Tibial nerve (tissue), 3 donors: ENCODE results near the gene DAAM2.

Experiments
- POLR2A ChIP-seq, 2 donors: fragments of 450-650 bp; IDR thresholded peaks; one replicate each; pipeline ENCODE4 v1.6.1; 2017; ENCODE audit warnings: antibody characterized with exemption in 2 of 2, mild to moderate bottlenecking in 2 of 2, moderate library complexity in 2 of 2
- TF ChIP-seq, protein P1 (sequence below), 5 experiments: fragments of 200-600 bp in 3 of 5; fragments of 450-650 bp in 2 of 5; sonication (generic) in 3 of 5; IDR thresholded peaks; one replicate each; pipeline ENCODE4 v1.5.1; 2016 to 2019; ENCODE audit warnings: antibody characterized with exemption in 5 of 5, mild to moderate bottlenecking in 3 of 5, moderate library complexity in 2 of 5

DNA sequence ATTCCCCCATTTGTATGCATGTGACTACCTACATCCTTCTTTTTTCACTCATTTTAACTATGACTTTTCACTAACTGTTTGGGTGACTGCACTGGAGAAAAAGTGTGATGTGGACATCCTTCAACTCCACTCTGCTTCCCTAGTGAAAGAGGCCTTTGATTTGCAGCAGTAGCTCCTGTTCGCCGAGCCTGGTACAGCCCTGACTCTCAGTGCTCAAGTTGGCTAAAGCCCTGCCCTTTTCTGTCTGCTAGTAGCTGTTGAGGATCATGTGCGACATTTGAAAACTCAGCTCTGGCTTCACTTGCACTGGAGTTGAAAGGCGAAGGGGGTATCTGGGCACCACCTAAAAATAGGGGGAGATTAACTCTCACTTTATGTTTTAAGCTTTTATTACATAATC is 42.1 kb downstream of the DAAM2 start:
- TF ChIP-seq, protein P1, sequence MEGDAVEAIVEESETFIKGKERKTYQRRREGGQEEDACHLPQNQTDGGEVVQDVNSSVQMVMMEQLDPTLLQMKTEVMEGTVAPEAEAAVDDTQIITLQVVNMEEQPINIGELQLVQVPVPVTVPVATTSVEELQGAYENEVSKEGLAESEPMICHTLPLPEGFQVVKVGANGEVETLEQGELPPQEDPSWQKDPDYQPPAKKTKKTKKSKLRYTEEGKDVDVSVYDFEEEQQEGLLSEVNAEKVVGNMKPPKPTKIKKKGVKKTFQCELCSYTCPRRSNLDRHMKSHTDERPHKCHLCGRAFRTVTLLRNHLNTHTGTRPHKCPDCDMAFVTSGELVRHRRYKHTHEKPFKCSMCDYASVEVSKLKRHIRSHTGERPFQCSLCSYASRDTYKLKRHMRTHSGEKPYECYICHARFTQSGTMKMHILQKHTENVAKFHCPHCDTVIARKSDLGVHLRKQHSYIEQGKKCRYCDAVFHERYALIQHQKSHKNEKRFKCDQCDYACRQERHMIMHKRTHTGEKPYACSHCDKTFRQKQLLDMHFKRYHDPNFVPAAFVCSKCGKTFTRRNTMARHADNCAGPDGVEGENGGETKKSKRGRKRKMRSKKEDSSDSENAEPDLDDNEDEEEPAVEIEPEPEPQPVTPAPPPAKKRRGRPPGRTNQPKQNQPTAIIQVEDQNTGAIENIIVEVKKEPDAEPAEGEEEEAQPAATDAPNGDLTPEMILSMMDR (IDR thresholded peaks at IDR 0.05) = no peak
- no peak for TF ChIP-seq POLR2A (IDR thresholded peaks at IDR 0.05)
